Liver (tissue), 9 donors: ENCODE measurements around the gene NDUFAF2. TPM values are rescaled to one million over a fixed set of nuclear protein-coding genes. Genes with fewer than 3 reads are reported as not detected.

Experiments
- DNase-seq: peaks from one replicate; pipeline ENCODE4 v3.0.0-alpha.2; 2017; ENCODE audit warnings: low spot score
- H3K27ac ChIP-seq, 2 donors: one replicate each; pipeline ENCODE4 v1.7.0; 2013; ENCODE audit warnings: inconsistent platforms in 2 of 2, low read length in 2 of 2, control low read depth in 1 of 2, low read depth in 1 of 2, mild to moderate bottlenecking in 1 of 2
- H3K27me3 ChIP-seq, 4 donors: one replicate each; pipeline versions ENCODE4 v1.6.1 to v1.7.0; 2013; ENCODE audit warnings: low read length in 3 of 4, inconsistent platforms in 1 of 4, mild to moderate bottlenecking in 1 of 4, moderate library complexity in 1 of 4; ENCODE audit not compliant: control insufficient read depth in 4 of 4, insufficient read depth in 4 of 4
- H3K36me3 ChIP-seq, 4 donors: one replicate each; pipeline versions ENCODE4 v1.6.1 to v1.7.0; 2013; ENCODE audit warnings: low read length in 3 of 4, mild to moderate bottlenecking in 3 of 4, low read depth in 1 of 4, moderate library complexity in 1 of 4; ENCODE audit not compliant: control insufficient read depth in 4 of 4, insufficient read depth in 3 of 4
- H3K4me1 ChIP-seq, 4 donors: one replicate each; pipeline versions ENCODE4 v1.6.1 to v1.7.0; 2013; ENCODE audit warnings: low read length in 3 of 4, mild to moderate bottlenecking in 3 of 4, moderate library complexity in 1 of 4; ENCODE audit not compliant: control insufficient read depth in 4 of 4, insufficient read depth in 4 of 4
- H3K4me3 ChIP-seq, 3 donors: one replicate each; pipeline versions ENCODE4 v1.6.1 to v1.7.0; 2013; ENCODE audit warnings: low read length in 3 of 3, control low read depth in 1 of 3, low read depth in 1 of 3, mild to moderate bottlenecking in 1 of 3
- H3K9ac ChIP-seq, 2 donors: one replicate each; pipeline ENCODE4 v1.7.0; 2013; ENCODE audit warnings: low read length in 2 of 2, mild to moderate bottlenecking in 2 of 2, moderate library complexity in 2 of 2, control low read depth in 1 of 2, low read depth in 1 of 2
- H3K9me3 ChIP-seq, 4 donors: one replicate each; pipeline versions ENCODE4 v1.6.1 to v1.7.0; 2013; ENCODE audit warnings: low read length in 3 of 4; ENCODE audit not compliant: control insufficient read depth in 4 of 4
- EGR1 ChIP-seq, 2 donors: IDR thresholded peaks; 2 replicates each; pipeline ENCODE4 v1.6.1; 2016 to 2018; ENCODE audit warnings: antibody characterized with exemption in 2 of 2, low read depth in 2 of 2
- FOXA1 ChIP-seq: IDR thresholded peaks from 2 replicates; pipeline ENCODE4 v1.6.1; 2016; ENCODE audit warnings: antibody characterized with exemption
- GABPA ChIP-seq, 2 donors: IDR thresholded peaks in 1 of 2; conservative IDR thresholded peaks in 1 of 2; 2 replicates each; pipeline ENCODE4 v1.6.1; 2016; ENCODE audit warnings: antibody characterized with exemption in 2 of 2, mild to moderate bottlenecking in 1 of 2, moderate library complexity in 1 of 2
- HNF4G ChIP-seq: IDR thresholded peaks from 2 replicates; pipeline ENCODE4 v1.6.1; 2016; ENCODE audit warnings: antibody characterized with exemption
- RAD21 ChIP-seq, 2 donors: IDR thresholded peaks; 2 replicates each; pipeline ENCODE4 v1.6.1; 2016; ENCODE audit warnings: antibody characterized with exemption in 2 of 2, mild to moderate bottlenecking in 2 of 2
- RXRA ChIP-seq, 2 donors: IDR thresholded peaks; 2 replicates each; pipeline ENCODE4 v1.6.1; 2017 to 2018; ENCODE audit warnings: antibody characterized with exemption in 2 of 2, mild to moderate bottlenecking in 1 of 2
- TAF1 ChIP-seq: conservative IDR thresholded peaks from 2 replicates; pipeline ENCODE4 v1.6.1; 2016; ENCODE audit warnings: antibody characterized with exemption, mild to moderate bottlenecking
- WGBS: extraction: QIAGEN DNeasy Blood & Tissue Kit; methylation state at CpG from one replicate; pipeline ENCODE4 v1.1.7; 2013; 5-methylcytosine and 5-hydroxymethylcytosine counted together
- polyA plus RNA-seq, 2 donors: library from polyadenylated mRNA; stranded (reverse) in 1 of 2; unstranded in 1 of 2; fragments of 200-250 nt in 1 of 2; fragments of >200 nt in 1 of 2; fragmentation: Nextera tagmentation in 1 of 2; extraction: Ambion mirVana in 1 of 2; gene quantifications; one replicate each; pipeline versions ENCODE4 v1.2.1 to v1.2.3, GENCODE V29; 2013 to 2015
- total RNA-seq, 2 donors: library from RNA; depleted of rRNA; stranded (reverse); fragments of >200 nt; gene quantifications; one replicate each; pipeline ENCODE4 v1.2.3, GENCODE V29; 2014
- TF ChIP-seq, protein P1 (sequence below): IDR thresholded peaks from 2 replicates; pipeline ENCODE4 v1.6.1; 2016; ENCODE audit warnings: antibody characterized with exemption
- TF ChIP-seq, protein P2 (sequence below): fragments of 150-350 bp; IDR thresholded peaks from 2 replicates; pipeline ENCODE4 v1.5.1; 2017; ENCODE audit warnings: improper control_type of control experiment, low read depth, low read length; ENCODE audit not compliant: missing input control
- TF ChIP-seq, protein P3 (sequence below): IDR thresholded peaks from 2 replicates; pipeline ENCODE4 v1.6.1; 2016; ENCODE audit warnings: antibody characterized with exemption
- TF ChIP-seq, protein P4 (sequence below): IDR thresholded peaks from 2 replicates; pipeline ENCODE4 v1.6.1; 2016; ENCODE audit warnings: antibody characterized with exemption, mild to moderate bottlenecking
- donor health status: healthy.
- donor health status: healthy.
- donor health status: healthy.
- donor health status: healthy.
- donor health status: healthy.

The NDUFAF2 gene
- total and polyA plus RNA-seq, 4 donors: 4.3 to 21.3 (median 12.5) TPM

DNA sequence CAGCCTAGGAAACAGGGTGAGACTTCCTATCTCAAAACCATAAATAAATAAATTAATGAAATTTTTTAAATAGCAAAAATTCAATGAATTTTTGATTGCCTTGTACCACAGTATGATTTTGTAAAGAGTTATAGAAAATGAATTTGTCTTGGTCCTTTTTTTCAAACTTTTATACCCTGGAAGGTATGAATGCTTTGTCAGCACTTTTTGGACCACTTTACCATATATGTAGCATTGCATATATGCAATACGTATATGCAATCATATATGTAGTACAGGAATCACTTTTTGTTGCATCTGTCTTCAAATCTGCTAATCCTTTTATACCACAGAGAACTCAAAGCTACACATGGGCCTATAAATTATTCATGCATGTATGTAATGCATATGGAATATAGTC lies 226.5 kb downstream of the NDUFAF2 start:
- H3K9me3 ChIP-seq: no peaks in the 10 kb centered on the region
- no peaks in the 10 kb centered on the region for H3K27me3 ChIP-seq
- H3K9ac ChIP-seq: no peak overlapping the region
- no peak for DNase-seq
- WGBS: 95% methylated on average over 1 of the region's 1 CpG
- H3K36me3 ChIP-seq: no peaks in the 10 kb centered on the region
- H3K4me1 ChIP-seq: no peaks in the 10 kb centered on the region
- TF ChIP-seq EGR1 (IDR thresholded peaks at IDR 0.05; ENCODE audit: low read depth in 2 of 2): no peak
- TF ChIP-seq TAF1: no peak
- no peak overlapping the region for H3K27ac ChIP-seq
- H3K4me3 ChIP-seq: no peak overlapping the region

DNA sequence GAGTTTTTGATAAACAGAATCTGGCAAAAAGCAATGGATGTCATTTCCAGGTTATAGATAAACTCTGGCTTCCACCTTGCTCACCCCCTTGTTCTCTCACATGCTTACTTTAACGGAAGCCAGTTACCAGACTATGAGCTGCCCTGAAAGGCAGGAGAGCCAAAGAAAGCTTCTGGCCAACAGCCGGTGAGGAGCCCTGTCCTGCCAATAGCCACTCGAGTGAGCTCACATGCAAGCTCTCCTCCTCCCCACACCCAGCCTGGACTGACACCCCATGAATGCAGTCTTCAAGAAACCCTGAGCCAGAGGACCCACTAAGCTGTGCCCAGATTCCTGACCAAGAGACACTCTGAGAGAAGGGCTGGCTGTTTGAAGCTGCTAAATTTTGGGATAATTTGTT lies 231.6 kb downstream of the NDUFAF2 start:
- 93% methylated on average over 3 of the region's 3 CpGs for WGBS
- TF ChIP-seq, protein P1, sequence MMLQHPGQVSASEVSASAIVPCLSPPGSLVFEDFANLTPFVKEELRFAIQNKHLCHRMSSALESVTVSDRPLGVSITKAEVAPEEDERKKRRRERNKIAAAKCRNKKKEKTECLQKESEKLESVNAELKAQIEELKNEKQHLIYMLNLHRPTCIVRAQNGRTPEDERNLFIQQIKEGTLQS: no peak
- TF ChIP-seq FOXA1 (no peak), RAD21 (IDR thresholded peaks at IDR 0.05) (no peak), TAF1 (no peak), HNF4G (no peak), GABPA (IDR thresholded peaks at IDR 0.05 in 1 of 2, conservative IDR thresholded peaks at IDR 0.05 in 1 of 2) (no peak), RXRA (IDR thresholded peaks at IDR 0.05) (no peak), EGR1 (IDR thresholded peaks at IDR 0.05; ENCODE audit: low read depth in 2 of 2) (no peak)
- TF ChIP-seq, protein P2, sequence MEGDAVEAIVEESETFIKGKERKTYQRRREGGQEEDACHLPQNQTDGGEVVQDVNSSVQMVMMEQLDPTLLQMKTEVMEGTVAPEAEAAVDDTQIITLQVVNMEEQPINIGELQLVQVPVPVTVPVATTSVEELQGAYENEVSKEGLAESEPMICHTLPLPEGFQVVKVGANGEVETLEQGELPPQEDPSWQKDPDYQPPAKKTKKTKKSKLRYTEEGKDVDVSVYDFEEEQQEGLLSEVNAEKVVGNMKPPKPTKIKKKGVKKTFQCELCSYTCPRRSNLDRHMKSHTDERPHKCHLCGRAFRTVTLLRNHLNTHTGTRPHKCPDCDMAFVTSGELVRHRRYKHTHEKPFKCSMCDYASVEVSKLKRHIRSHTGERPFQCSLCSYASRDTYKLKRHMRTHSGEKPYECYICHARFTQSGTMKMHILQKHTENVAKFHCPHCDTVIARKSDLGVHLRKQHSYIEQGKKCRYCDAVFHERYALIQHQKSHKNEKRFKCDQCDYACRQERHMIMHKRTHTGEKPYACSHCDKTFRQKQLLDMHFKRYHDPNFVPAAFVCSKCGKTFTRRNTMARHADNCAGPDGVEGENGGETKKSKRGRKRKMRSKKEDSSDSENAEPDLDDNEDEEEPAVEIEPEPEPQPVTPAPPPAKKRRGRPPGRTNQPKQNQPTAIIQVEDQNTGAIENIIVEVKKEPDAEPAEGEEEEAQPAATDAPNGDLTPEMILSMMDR: no peak
- TF ChIP-seq, protein P3, sequence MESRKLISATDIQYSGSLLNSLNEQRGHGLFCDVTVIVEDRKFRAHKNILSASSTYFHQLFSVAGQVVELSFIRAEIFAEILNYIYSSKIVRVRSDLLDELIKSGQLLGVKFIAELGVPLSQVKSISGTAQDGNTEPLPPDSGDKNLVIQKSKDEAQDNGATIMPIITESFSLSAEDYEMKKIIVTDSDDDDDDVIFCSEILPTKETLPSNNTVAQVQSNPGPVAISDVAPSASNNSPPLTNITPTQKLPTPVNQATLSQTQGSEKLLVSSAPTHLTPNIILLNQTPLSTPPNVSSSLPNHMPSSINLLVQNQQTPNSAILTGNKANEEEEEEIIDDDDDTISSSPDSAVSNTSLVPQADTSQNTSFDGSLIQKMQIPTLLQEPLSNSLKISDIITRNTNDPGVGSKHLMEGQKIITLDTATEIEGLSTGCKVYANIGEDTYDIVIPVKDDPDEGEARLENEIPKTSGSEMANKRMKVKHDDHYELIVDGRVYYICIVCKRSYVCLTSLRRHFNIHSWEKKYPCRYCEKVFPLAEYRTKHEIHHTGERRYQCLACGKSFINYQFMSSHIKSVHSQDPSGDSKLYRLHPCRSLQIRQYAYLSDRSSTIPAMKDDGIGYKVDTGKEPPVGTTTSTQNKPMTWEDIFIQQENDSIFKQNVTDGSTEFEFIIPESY: no peak
- TF ChIP-seq, protein P4, sequence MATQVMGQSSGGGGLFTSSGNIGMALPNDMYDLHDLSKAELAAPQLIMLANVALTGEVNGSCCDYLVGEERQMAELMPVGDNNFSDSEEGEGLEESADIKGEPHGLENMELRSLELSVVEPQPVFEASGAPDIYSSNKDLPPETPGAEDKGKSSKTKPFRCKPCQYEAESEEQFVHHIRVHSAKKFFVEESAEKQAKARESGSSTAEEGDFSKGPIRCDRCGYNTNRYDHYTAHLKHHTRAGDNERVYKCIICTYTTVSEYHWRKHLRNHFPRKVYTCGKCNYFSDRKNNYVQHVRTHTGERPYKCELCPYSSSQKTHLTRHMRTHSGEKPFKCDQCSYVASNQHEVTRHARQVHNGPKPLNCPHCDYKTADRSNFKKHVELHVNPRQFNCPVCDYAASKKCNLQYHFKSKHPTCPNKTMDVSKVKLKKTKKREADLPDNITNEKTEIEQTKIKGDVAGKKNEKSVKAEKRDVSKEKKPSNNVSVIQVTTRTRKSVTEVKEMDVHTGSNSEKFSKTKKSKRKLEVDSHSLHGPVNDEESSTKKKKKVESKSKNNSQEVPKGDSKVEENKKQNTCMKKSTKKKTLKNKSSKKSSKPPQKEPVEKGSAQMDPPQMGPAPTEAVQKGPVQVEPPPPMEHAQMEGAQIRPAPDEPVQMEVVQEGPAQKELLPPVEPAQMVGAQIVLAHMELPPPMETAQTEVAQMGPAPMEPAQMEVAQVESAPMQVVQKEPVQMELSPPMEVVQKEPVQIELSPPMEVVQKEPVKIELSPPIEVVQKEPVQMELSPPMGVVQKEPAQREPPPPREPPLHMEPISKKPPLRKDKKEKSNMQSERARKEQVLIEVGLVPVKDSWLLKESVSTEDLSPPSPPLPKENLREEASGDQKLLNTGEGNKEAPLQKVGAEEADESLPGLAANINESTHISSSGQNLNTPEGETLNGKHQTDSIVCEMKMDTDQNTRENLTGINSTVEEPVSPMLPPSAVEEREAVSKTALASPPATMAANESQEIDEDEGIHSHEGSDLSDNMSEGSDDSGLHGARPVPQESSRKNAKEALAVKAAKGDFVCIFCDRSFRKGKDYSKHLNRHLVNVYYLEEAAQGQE: no peak
- Histone ChIP-seq H3K4me1 (no peaks in the 10 kb centered on the region), H3K9ac (no peak overlapping the region), H3K4me3 (no peak overlapping the region), H3K36me3 (no peaks in the 10 kb centered on the region), H3K27me3 (no peaks in the 10 kb centered on the region), H3K27ac (no peak overlapping the region), H3K9me3 (no peaks in the 10 kb centered on the region)
- DNase-seq: no peak
